ENCODE data around the gene RAB32.

The RAB32 gene

DNA sequence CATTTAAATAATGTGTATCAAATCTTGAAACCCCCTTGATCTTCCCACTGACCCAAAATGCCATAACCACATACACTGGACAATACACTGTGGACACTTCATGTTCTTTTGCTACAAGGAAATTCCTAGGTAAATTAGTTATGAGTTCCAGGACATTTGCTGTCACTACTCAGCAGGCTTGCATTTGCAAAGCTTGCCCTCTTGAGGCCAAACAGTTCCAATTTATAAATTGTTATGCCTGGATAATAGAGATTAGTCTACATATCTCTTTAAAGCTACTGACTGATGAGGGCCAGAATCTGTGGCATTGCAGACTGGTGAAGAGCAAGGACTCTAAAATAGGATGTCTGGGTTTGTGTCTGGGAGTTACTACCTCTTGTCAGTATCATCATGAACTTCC is 17.4 kb upstream of the RAB32 start:
- Histone ChIP-seq H2AFZ (ENCODE audit: insufficient read depth, low read length, poor library complexity) (no peak overlapping the region), H3K18ac (ENCODE audit: low read length) (no peak overlapping the region), H3K4me1 (ENCODE audit: control insufficient read depth in 1 of 2, insufficient read depth in 2 of 2, low read length in 2 of 2) (no peaks in the 10 kb centered on the region), H3K4ac (ENCODE audit: low read depth, low read length) (no peak overlapping the region), H3K4me2 (ENCODE audit: low read length) (no peak overlapping the region), H3K9me3 (ENCODE audit: insufficient read depth, low read depth, low read length) (no peaks in the 10 kb centered on the region), H3K27ac (ENCODE audit: low read depth, low read length) (no peak overlapping the region), H3K79me1 (ENCODE audit: low read length) (no peaks in the 10 kb centered on the region), H2BK5ac (ENCODE audit: low read depth, low read length, poor library complexity) (no peak overlapping the region), H2AK5ac (ENCODE audit: low read length) (no peak overlapping the region), H3K14ac (ENCODE audit: low read length) (no peak overlapping the region), H2BK12ac (ENCODE audit: low read length) (no peak overlapping the region), H2BK120ac (ENCODE audit: insufficient read depth, low read length, poor library complexity) (no peak overlapping the region), H3K79me2 (ENCODE audit: control insufficient read depth, insufficient read depth, low read length, poor library complexity) (no peaks in the 10 kb centered on the region), H4K91ac (ENCODE audit: low read depth, low read length) (no peak overlapping the region), H3K27me3 (ENCODE audit: insufficient read depth, low read length) (no peaks in the 10 kb centered on the region), H3K9ac (ENCODE audit: low read length) (no peak overlapping the region), H3K36me3 (ENCODE audit: control insufficient read depth in 1 of 2, insufficient read depth in 2 of 2, low read length in 2 of 2) (no peaks in the 10 kb centered on the region), H4K8ac (ENCODE audit: low read depth, low read length) (no peak overlapping the region), H3K23ac (ENCODE audit: low read length) (no peak overlapping the region), H3K4me3 (ENCODE audit: low read depth, low read length) (no peak overlapping the region), H4K12ac (ENCODE audit: low read depth, low read length) (no peak overlapping the region)
- no peak for DNase-seq

DNA sequence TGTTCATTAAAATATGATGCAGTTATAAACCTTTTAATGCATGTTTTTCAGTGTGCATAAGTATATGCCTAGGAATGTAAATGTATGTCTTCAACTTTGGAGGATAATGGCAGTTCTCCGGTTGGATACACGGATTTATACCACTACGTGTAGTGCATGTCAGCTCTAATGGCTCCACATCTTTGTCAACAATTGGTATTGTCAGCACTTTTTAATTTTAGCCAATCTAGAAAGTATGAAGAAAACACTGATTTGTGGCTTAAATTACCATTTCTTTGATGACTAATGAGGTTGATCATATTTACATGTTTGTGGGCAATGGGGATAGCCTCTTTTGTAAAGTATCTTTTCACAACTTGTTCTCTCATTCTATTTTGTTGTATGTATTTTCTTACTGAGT is 10.9 kb upstream of the RAB32 start:
- Histone ChIP-seq H2AFZ (ENCODE audit: insufficient read depth, low read length, poor library complexity) (no peak overlapping the region), H3K4me3 (ENCODE audit: low read depth, low read length) (no peak overlapping the region), H3K9ac (ENCODE audit: low read length) (no peak overlapping the region), H3K27ac (ENCODE audit: low read depth, low read length) (no peak overlapping the region), H3K18ac (ENCODE audit: low read length) (no peak overlapping the region), H3K79me1 (ENCODE audit: low read length) (no peaks in the 10 kb centered on the region), H3K4me1 (ENCODE audit: control insufficient read depth in 1 of 2, insufficient read depth in 2 of 2, low read length in 2 of 2) (no peaks in the 10 kb centered on the region), H3K36me3 (ENCODE audit: control insufficient read depth in 1 of 2, insufficient read depth in 2 of 2, low read length in 2 of 2) (no peaks in the 10 kb centered on the region), H2BK5ac (ENCODE audit: low read depth, low read length, poor library complexity) (no peak overlapping the region), H4K91ac (ENCODE audit: low read depth, low read length) (no peak overlapping the region), H3K9me3 (ENCODE audit: insufficient read depth, low read depth, low read length) (no peaks in the 10 kb centered on the region), H3K4ac (ENCODE audit: low read depth, low read length) (no peak overlapping the region), H3K14ac (ENCODE audit: low read length) (no peak overlapping the region), H3K4me2 (ENCODE audit: low read length) (no peak overlapping the region), H2BK12ac (ENCODE audit: low read length) (no peak overlapping the region), H4K8ac (ENCODE audit: low read depth, low read length) (no peak overlapping the region), H3K23ac (ENCODE audit: low read length) (no peak overlapping the region), H3K79me2 (ENCODE audit: control insufficient read depth, insufficient read depth, low read length, poor library complexity) (no peaks in the 10 kb centered on the region), H4K12ac (ENCODE audit: low read depth, low read length) (no peak overlapping the region), H2BK120ac (ENCODE audit: insufficient read depth, low read length, poor library complexity) (no peak overlapping the region), H3K27me3 (ENCODE audit: insufficient read depth, low read length) (no peaks in the 10 kb centered on the region), H2AK5ac (ENCODE audit: low read length) (no peak overlapping the region)
- DNase-seq, result no peak
- no CpG with 5 or more reads among the region's 3 CpGs for WGBS (ENCODE audit: extremely low coverage, insufficient coverage, insufficient read length)

DNA sequence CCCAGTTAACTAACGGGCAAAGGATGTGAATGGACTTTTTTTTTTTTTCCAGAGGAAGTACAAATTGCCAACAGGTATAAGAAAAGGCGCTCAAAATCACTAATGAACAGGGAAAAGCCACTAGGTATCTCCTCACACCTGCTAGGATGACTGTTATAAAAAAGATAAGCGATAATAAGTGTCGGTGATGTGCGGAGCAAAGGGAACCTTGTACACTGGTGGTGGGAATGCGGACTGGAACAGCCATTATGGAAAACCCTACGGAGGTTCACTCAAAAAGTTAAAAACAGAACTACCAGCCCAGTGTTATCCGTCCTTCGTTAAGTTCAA is 787 bp upstream of the RAB32 start:
- Histone ChIP-seq H3K4ac (ENCODE audit: low read depth, low read length) (peak overlapping the region; percentile 43), H3K9me3 (ENCODE audit: insufficient read depth, low read depth, low read length) (no peaks in the 10 kb centered on the region), H4K8ac (ENCODE audit: low read depth, low read length) (peak overlapping the region; percentile 80), H3K23ac (ENCODE audit: low read length) (no peak overlapping the region), H3K4me1 (ENCODE audit: control insufficient read depth in 1 of 2, insufficient read depth in 2 of 2, low read length in 2 of 2) (peaks cover 0 to 9% of the 10 kb centered on the region in 2 experiments), H2AFZ (ENCODE audit: insufficient read depth, low read length, poor library complexity) (peak overlapping the region; percentile 65), H4K91ac (ENCODE audit: low read depth, low read length) (peak overlapping the region; percentile 79), H4K12ac (ENCODE audit: low read depth, low read length) (peak overlapping the region; percentile 79), H3K4me3 (ENCODE audit: low read depth, low read length) (peak overlapping the region; percentile 57), H3K14ac (ENCODE audit: low read length) (peak overlapping the region; percentile 72), H2BK120ac (ENCODE audit: insufficient read depth, low read length, poor library complexity) (peak overlapping the region; percentile 62), H3K79me2 (ENCODE audit: control insufficient read depth, insufficient read depth, low read length, poor library complexity) (peaks cover 16% of the 10 kb centered on the region), H2BK12ac (ENCODE audit: low read length) (peak overlapping the region; percentile 11), H3K4me2 (ENCODE audit: low read length) (peak overlapping the region; percentile 69), H3K27me3 (ENCODE audit: insufficient read depth, low read length) (no peaks in the 10 kb centered on the region), H2AK5ac (ENCODE audit: low read length) (no peak overlapping the region), H2BK5ac (ENCODE audit: low read depth, low read length, poor library complexity) (peak overlapping the region; percentile 58), H3K18ac (ENCODE audit: low read length) (peak overlapping the region; percentile 29), H3K9ac (ENCODE audit: low read length) (peak overlapping the region; percentile 85), H3K36me3 (ENCODE audit: control insufficient read depth in 1 of 2, insufficient read depth in 2 of 2, low read length in 2 of 2) (no peaks in the 10 kb centered on the region), H3K27ac (ENCODE audit: low read depth, low read length) (peak overlapping the region; percentile 59), H3K79me1 (ENCODE audit: low read length) (peaks cover 16% of the 10 kb centered on the region)
- DNase-seq, result peak in 1 of 2 donors; percentile 32
- no CpG with 5 or more reads among the region's 9 CpGs for WGBS (ENCODE audit: extremely low coverage, insufficient coverage, insufficient read length)

DNA sequence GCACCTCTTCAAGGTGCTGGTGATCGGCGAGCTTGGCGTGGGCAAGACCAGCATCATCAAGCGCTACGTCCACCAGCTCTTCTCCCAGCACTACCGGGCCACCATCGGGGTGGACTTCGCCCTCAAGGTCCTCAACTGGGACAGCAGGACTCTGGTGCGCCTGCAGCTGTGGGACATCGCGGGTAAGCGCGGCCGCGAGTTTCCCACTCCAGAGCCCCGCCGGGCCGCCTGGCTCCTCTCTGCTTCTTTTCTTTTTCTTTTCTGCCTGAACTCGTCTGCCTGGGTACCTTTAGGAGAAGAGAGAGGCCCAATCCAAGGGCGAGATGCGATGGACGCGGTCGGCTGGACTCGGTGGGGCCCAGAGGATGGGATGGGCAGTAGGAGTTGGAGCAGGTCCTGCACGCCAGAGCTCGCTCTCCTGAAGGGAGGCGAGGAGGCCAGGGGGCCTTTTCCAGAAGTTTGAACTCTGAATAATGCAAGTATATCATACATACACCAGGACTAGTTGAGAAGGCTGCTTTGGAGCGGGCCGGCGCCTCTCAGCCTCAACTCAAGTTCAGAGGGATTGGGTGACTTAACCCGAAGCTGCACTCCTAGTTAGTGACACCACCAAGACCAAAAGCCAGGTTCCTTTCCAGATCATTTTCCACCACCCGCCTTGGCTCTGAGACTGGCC is 445 bp downstream of the RAB32 start:
- Histone ChIP-seq H2AK5ac (ENCODE audit: low read length) (peak overlapping the region; percentile 10), H3K79me1 (ENCODE audit: low read length) (peaks cover 16% of the 10 kb centered on the region), H3K9ac (ENCODE audit: low read length) (peak overlapping the region; percentile 89), H3K79me2 (ENCODE audit: control insufficient read depth, insufficient read depth, low read length, poor library complexity) (peaks cover 16% of the 10 kb centered on the region), H2AFZ (ENCODE audit: insufficient read depth, low read length, poor library complexity) (peak overlapping the region; percentile 53), H3K4me3 (ENCODE audit: low read depth, low read length) (peak overlapping the region; percentile 85), H4K91ac (ENCODE audit: low read depth, low read length) (peak overlapping the region; percentile 78), H3K36me3 (ENCODE audit: control insufficient read depth in 1 of 2, insufficient read depth in 2 of 2, low read length in 2 of 2) (no peaks in the 10 kb centered on the region), H3K18ac (ENCODE audit: low read length) (peak overlapping the region; percentile 79), H2BK120ac (ENCODE audit: insufficient read depth, low read length, poor library complexity) (peak overlapping the region; percentile 12), H3K27me3 (ENCODE audit: insufficient read depth, low read length) (no peaks in the 10 kb centered on the region), H3K9me3 (ENCODE audit: insufficient read depth, low read depth, low read length) (no peaks in the 10 kb centered on the region), H3K27ac (ENCODE audit: low read depth, low read length) (peak overlapping the region; percentile 79), H3K4ac (ENCODE audit: low read depth, low read length) (peak overlapping the region; percentile 57), H3K23ac (ENCODE audit: low read length) (no peak overlapping the region), H3K4me1 (ENCODE audit: control insufficient read depth in 1 of 2, insufficient read depth in 2 of 2, low read length in 2 of 2) (peaks cover 0 to 9% of the 10 kb centered on the region in 2 experiments), H2BK12ac (ENCODE audit: low read length) (peak overlapping the region; percentile 25), H3K14ac (ENCODE audit: low read length) (peak overlapping the region; percentile 83), H4K8ac (ENCODE audit: low read depth, low read length) (peak overlapping the region; percentile 79), H3K4me2 (ENCODE audit: low read length) (peak overlapping the region; percentile 73), H2BK5ac (ENCODE audit: low read depth, low read length, poor library complexity) (peak overlapping the region; percentile 74), H4K12ac (ENCODE audit: low read depth, low read length) (peak overlapping the region; percentile 61)
- WGBS (ENCODE audit: extremely low coverage, insufficient coverage, insufficient read length), result no CpG with 5 or more reads among the region's 33 CpGs
- peak; percentile 22 to 59 for DNase-seq
